ENCODE data around the gene OSBPL6.

DNA sequence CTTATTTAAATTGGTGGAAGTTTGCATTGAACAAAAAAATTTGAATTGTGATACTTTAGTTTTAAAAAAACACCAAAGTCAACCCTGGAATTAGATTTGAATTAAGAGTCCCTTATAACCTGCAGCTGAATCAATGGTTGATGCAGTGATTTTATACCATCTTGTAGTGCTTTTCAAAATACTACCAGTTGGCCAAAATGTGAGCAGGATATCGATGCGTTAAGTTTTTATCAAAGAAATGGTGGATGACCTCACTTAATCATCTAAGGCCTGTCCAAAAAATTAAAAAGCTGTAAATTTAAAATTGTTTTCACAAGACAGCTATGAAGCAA lies 48.2 kb downstream of the OSBPL6 start:
- TF ChIP-seq, protein P1, sequence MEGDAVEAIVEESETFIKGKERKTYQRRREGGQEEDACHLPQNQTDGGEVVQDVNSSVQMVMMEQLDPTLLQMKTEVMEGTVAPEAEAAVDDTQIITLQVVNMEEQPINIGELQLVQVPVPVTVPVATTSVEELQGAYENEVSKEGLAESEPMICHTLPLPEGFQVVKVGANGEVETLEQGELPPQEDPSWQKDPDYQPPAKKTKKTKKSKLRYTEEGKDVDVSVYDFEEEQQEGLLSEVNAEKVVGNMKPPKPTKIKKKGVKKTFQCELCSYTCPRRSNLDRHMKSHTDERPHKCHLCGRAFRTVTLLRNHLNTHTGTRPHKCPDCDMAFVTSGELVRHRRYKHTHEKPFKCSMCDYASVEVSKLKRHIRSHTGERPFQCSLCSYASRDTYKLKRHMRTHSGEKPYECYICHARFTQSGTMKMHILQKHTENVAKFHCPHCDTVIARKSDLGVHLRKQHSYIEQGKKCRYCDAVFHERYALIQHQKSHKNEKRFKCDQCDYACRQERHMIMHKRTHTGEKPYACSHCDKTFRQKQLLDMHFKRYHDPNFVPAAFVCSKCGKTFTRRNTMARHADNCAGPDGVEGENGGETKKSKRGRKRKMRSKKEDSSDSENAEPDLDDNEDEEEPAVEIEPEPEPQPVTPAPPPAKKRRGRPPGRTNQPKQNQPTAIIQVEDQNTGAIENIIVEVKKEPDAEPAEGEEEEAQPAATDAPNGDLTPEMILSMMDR (IDR thresholded peaks at IDR 0.05; ENCODE audit: low read depth, low read length, poor library complexity, severe bottlenecking): no peak
- no peak for TF ChIP-seq EZH2phosphoT487 (IDR thresholded peaks at IDR 0.05; ENCODE audit: borderline replicate concordance, low read length)
